Lower leg skin (tissue), 3 donors: Measurements from ENCODE around the gene COL15A1.

Source experiments
- CTCF ChIP-seq, 3 donors: fragments of 450-650 bp; IDR thresholded peaks; one replicate each; pipeline ENCODE4 v1.5.1; 2016; ENCODE audit warnings: antibody characterized with exemption in 3 of 3, mild to moderate bottlenecking in 3 of 3, moderate library complexity in 2 of 3
- POLR2A ChIP-seq, 2 donors: fragments of 450-650 bp; IDR thresholded peaks; one replicate each; pipeline ENCODE4 v1.6.1; 2016 to 2017; ENCODE audit warnings: antibody characterized with exemption in 2 of 2, mild to moderate bottlenecking in 1 of 2, moderate library complexity in 1 of 2

- TF ChIP-seq POLR2A (IDR thresholded peaks at IDR 0.05): no peak
- TF ChIP-seq CTCF (IDR thresholded peaks at IDR 0.05): no peak
Observed at GRCh38 chr9:98911042-98911441, 32.7 kb upstream of the COL15A1 start.
